IPS-NIHi7 (cell line): ENCODE measurements around the gene SERPINA6.
"Not testable (repeated sequence)": the region's sequence is repeated elsewhere in the genome, so short reads cannot be mapped to it uniquely, and the experiment has no call there.

Experiments used
- DNase-seq: peaks from one replicate; pipeline ENCODE4 v3.0.0; 2012; ENCODE audit warnings: mixed read lengths; ENCODE audit errors: extremely low spot score

The SERPINA6 gene

GRCh38 chr14:94354638-94355185, 31.6 kb upstream of the SERPINA6 start:
- DNase-seq, result no peak

- not testable (repeated sequence) for DNase-seq
These were observed 31.1 kb upstream of the SERPINA6 start for GRCh38 chr14:94354190-94354589.

GRCh38 chr14:94349276-94349675, 26.1 kb upstream of the SERPINA6 start:
- DNase-seq, result no peak

GRCh38 chr14:94348836-94349235, 25.7 kb upstream of the SERPINA6 start:
- DNase-seq, result no peak

- no peak for DNase-seq
These were observed 23.7 kb upstream of the SERPINA6 start for GRCh38 chr14:94346841-94347240.

GRCh38 chr14:94346065-94346786, 23.1 kb upstream of the SERPINA6 start:
- not testable (repeated sequence) for DNase-seq

GRCh38 chr14:94345344-94346064, 22.4 kb upstream of the SERPINA6 start:
- no peak for DNase-seq

GRCh38 chr14:94344389-94344788, 21.3 kb upstream of the SERPINA6 start:
- DNase-seq, result no peak

GRCh38 chr14:94343238-94344005, 20.3 kb upstream of the SERPINA6 start:
- no peak for DNase-seq

- DNase-seq, result no peak
These were observed 19.3 kb upstream of the SERPINA6 start for GRCh38 chr14:94342334-94342934.

GRCh38 chr14:94341656-94342333, 18.7 kb upstream of the SERPINA6 start:
- no peak for DNase-seq

- DNase-seq, result no peak
These were observed 17.4 kb upstream of the SERPINA6 start for GRCh38 chr14:94340533-94340932.

GRCh38 chr14:94338023-94338422, 14.9 kb upstream of the SERPINA6 start:
- DNase-seq, result no peak

GRCh38 chr14:94337274-94337673, 14.1 kb upstream of the SERPINA6 start:
- DNase-seq, result no peak

GRCh38 chr14:94334872-94335271, 11.7 kb upstream of the SERPINA6 start:
- DNase-seq, result no peak

GRCh38 chr14:94332587-94332986, 9.5 kb upstream of the SERPINA6 start:
- no peak for DNase-seq

GRCh38 chr14:94332063-94332583, 9.0 kb upstream of the SERPINA6 start:
- DNase-seq, result no peak

GRCh38 chr14:94331462-94331861, 8.3 kb upstream of the SERPINA6 start:
- no peak for DNase-seq

GRCh38 chr14:94330857-94331256, 7.7 kb upstream of the SERPINA6 start:
- DNase-seq, result no peak

- no peak for DNase-seq
These were observed 7.3 kb upstream of the SERPINA6 start for GRCh38 chr14:94330432-94330831.

GRCh38 chr14:94329857-94330256, 6.7 kb upstream of the SERPINA6 start:
- DNase-seq, result no peak
